Activated CD8-positive, alpha-beta memory T cell treated with anti-CD3 and anti-CD28 coated beads for 4 hours (primary cell): Measurements from ENCODE around the gene SLC29A4.
"Not testable (repeated sequence)": the region's sequence is repeated elsewhere in the genome, so short reads cannot be mapped to it uniquely, and the experiment has no call there.

ENCODE experiments used
- DNase-seq, 2 donors: peaks; one replicate each; pipeline ENCODE4 v3.0.0-alpha.2; 2020; ENCODE audit warnings: low read depth in 2 of 2

The SLC29A4 gene

GRCh38 chr7:5282543-5283316 is at the start of gene SLC29A4:
TSS of gene SLC29A4 (plus strand) at chr7:5282943. CDS start at chr7:5287817, 4,874 bp downstream.
- no peak for DNase-seq

DNA sequence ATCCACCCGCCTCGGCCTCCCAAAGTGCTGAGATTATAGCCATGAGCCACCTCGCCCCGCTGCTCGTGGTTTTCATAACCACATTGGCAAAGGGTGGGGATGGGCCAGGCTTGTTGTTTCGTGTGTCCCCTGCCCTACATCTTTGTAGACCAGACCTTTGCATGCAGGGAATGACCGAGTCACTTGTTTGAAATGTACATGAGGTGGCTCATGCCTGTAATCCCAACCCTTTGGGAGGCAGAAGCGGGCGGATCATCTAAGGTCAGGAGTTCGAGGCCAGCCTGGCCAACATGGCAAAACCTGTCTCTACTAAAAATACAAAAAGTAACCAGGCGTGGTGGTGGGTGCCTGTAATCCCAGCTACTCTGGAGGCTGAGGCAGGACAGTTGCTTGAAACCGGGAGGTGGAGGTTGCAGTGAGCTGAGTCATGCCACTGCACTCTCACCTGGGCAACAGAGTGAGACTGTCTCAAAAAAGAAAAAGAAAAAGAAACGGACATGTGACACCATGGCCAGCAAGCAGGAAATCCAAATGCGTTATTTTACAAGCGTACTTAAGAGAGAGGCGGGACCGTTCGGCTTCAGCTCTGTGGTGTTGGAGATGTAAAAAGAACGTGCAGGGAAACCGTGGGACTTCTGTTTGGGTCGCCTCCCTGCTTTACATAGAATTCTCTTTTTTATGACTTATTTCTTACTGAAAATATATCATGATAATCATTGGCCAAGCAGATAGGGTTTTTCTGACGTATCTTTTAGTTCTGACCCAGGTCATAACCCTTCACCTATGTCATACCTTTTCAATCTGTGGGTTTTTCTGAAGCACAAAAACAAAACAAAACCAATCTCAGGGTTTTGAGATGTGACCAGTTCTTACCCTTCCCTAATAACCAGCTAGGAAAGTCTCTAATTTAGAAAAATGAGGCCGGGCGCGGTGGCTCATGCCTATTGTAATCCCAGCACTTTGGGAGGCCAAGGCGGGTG is 47.6 kb upstream of the SLC29A4 start:
- DNase-seq: no peak

- DNase-seq: no peak
These were observed 45.5 kb upstream of the SLC29A4 start for GRCh38 chr7:5237286-5237685.

- no peak for DNase-seq
These were observed 44.2 kb upstream of the SLC29A4 start for GRCh38 chr7:5238500-5238899.

DNA sequence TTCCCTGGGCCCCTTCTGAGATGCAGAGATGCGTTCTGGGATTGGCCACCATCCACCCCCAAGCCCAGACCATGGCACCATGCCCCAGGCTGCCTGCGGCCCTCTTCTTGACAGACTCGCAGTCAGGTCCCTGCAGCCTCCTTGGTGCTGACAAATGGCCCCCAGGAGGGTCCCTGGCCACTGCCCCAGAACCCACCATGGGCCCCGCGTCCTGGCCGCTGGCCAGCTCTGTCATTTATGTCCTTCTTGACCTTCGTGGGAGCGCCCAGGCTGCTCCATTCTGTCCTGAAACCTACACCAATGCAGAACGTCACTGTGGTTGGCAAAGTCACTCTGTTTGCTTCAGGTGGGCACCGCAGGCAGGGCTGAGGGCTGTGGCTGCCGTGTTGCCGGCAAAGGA is 39.5 kb upstream of the SLC29A4 start:
- no peak for DNase-seq

DNA sequence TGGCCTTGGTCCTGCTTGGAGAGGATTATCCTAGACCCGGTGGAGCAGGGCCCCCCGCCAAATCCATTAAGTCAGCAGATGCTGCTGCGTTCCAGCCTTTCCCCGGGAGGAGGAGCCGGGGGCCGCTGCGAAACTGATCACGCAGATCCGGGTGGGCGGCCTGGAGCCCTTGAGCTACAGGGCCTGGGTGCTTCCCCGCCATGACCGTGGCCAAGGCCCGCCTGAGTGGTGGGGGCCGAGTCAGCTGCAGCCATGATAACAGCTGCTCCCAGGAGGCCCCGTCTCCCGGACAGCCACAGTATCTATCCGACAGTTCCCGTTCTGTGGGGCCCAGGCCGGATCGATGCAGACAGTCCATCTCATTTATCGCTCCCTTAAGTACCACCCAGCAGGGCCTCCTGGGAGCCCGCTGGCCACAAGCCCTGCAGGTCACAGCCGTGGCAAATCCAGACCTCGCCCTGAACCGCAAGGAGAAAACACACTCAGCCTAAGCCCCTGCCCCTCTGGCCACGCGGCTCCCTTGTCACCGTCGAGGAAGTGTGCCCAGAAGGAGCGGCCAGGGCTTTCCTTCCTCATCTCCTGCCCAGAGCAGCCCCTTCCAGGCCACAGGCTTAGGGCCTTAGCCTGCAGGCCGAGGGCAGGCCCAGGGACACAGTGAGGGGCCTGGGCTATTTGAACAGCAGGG is 34.4 kb upstream of the SLC29A4 start:
- DNase-seq: no peak

DNA sequence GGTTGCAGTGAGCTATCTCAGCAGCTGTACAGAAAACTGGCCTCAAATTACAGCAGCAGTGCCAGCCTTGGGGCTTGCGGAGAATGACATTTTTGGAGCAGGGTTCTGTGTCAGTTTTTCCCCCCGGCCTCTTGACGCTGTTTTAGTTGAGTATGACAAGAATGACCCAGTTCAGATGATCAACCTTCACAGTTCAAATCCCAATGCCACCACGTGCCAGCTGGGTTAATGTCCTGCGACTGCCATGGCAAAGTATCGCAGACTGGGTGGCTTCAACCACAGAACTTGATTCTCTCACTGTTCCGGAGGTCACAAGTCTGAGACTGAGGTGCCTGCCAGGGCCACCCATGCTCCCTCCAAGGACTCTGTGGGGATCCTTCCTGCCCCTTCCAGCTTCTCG is 32.0 kb upstream of the SLC29A4 start:
- DNase-seq: not testable (repeated sequence)

- not testable (repeated sequence) for DNase-seq
These were observed 29.2 kb upstream of the SLC29A4 start for GRCh38 chr7:5253529-5253928.

DNA sequence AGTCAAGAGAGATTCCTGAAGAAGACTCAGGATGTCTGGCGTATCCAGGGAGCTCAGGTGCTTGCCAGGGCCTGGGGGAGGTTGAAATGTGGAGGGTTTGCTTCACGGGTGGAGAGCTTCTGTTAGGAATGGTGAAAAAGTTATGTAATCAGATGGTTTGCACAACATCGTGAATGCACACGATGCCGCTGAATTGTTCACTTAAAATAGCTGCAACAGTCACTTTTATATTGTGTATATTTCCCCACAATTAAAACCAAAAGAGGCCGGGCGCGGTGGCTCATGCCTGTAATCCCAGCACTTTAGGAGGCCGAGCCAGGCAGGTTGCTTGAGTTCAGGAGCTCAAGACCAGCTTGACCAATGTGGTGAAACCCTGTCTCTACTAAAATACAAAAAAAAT is 28.4 kb upstream of the SLC29A4 start:
- not testable (repeated sequence) for DNase-seq

DNA sequence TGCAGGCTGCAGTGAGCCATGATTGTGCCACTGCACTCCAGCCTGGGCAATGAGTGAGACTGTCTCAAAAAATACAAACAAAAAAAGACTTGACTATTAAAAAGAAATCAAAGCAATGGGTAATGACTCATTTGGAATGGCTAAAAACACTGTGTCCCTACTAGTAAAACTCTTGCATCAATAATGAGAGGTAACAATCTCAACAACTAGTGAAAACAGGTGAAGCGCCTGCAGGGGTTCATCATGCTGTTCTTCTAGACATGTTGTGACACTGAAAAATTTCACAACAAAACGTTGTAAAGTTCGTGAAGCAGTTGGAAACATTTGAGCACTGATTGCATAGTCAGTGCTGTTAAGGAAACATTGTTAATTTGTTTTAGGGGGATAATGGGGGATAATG is 26.9 kb upstream of the SLC29A4 start:
- DNase-seq: no peak

DNA sequence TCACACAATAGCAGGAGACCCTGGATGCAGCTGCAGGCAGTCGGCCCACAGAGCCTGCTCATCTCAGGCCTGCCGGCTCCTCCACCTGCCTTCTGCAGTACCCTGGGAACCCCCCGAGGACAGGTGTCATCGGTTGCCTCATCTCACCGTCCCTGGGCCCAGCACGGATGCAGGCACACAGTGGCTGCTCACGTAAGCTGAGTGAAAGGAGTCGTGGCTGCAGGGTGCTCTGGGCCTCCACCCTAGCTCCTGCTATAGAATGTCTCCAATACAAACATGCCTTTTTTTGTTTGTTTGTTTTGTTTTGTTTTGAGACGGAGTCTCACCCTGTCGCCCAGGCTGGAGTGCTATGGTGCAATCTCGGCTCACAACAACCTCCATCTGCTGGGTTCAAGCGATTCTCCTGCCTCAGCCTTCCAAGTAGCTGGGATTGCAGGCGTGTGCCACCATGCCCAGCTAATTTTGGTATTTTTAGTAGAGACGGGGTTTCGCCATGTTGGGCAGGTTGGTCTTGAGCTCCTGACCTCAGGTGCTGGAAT is 22.1 kb upstream of the SLC29A4 start:
- not testable (repeated sequence) for DNase-seq

GRCh38 chr7:5263066-5263465 is 19.7 kb upstream of the SLC29A4 start:
- DNase-seq: not testable (repeated sequence)

- DNase-seq: no peak
These were observed 17.2 kb upstream of the SLC29A4 start for GRCh38 chr7:5265320-5266190.

DNA sequence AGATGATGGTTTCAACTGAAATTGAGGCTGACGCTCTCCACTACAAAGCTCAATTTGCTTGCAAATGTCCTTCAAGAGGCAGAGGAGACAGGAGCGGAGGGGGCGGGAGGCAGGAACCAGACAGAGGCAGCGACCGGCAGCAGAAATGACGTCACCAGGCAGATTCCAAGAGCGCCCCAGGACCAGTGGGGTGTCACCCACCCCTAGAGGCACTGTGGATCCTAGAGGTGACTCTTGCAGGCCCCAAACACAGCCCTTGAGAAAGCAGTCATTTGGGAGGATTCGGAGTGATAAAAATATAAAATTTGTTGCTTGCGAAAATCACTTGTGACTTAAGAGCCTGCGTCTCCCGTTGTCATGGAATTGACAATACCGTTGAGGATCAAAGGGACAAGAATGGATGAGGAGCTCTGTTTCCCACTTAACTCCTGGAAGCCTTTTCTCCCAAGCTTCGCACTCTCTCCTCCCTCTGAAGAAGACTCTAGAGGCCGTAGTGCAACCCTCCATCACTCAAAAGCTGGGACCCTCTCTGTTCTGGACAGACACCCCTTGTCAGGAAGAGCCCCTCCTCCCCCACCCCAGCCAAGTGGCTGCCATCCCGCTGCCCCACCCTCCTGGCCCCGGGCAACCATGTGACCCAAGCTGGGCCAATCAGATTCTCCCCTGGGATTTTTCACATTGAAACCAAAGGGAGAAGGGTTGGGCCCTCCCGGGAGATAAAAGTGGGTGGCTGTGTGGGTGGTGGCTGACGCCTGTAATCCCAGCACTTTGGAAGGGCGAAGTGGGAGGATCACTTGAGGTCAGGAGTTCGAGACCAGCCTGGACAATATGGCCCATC is 16.3 kb upstream of the SLC29A4 start:
- DNase-seq: no peak

- DNase-seq: not testable (repeated sequence)
These were observed 14.9 kb upstream of the SLC29A4 start for GRCh38 chr7:5267829-5268228.

DNA sequence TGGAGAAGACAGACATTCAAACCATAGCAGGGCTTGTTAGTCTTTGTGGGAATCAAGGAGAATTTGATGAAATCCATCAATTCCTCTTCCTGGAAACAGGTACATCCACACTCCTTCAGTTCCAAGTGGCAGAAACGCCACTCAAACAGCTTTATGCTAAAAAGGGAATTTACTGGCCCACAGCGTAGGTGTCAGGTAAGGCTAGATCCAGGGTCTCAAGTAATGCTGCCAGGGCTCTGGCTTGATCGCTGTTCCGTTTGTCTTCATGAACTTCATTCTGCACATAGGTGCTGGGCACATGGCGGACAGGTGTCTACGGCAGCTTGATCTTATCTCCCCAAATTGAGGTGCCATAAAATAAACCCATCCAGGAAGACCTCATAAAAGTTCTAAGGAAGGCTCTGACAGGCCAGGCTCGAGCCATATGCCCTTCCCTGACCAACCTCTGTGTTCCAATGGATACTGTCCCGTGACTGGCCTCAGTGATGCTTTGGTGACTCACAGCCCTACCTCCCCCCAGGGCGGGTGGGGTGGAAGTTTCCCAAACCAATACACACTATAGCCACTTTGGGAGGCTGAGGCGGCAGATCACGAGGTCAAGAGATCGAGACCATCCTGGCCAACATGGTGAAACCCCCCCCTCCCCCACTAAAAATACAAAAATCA is 12.6 kb upstream of the SLC29A4 start:
- not testable (repeated sequence) for DNase-seq

GRCh38 chr7:5270788-5271187 is 12.0 kb upstream of the SLC29A4 start:
- DNase-seq: no peak

DNA sequence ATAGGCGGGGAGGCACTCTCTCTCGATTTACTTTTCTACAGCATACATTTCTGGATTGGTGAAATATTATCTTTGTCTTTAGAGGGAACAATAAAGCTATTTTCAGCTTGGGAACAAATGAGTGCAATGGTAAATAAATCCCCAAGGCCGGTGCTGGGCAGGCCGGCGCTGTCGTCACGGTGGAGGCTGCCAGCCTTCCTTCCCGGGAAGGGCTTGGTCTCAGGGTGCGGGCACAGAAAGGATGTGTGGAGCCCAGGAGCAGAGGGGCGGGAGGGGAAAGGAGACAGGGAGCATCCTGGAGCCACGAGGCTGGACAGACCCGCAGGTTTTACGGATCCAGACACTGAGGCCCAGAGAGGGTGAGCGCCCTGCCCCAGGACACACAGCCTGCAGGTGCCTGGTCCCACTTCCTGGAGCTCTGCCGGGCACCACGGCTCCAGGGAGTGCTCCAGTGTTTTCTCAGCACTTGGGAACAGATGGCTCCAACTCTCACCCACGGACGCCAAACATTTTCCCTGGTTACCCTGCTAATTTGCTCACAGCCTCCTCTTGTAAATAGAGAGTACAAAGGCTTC is 8.8 kb upstream of the SLC29A4 start:
- not testable (repeated sequence) for DNase-seq

DNA sequence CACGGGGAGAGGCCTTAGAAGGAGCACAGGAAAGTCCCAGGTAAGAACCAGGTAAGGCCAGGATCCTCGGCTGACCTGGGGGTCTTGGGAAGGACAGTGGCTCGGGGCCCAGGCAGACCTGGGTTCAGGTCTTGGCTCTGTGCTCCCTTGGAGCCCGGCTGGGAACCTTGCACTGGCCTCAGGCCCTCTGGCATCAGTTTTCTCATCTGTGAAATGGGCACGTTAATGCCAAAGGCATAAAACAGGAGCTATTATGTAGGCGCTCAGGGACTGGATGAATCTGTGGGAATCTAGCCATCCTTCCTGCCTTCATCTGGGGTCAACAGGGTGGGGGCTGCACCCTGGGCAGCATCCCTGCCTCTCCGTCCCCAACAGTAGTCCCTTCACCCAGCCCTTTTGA is 8.3 kb upstream of the SLC29A4 start:
- no peak for DNase-seq
